22Rv1 (cell line): Measurements from ENCODE around the gene IMPG1.

Experiments
- H3K27ac ChIP-seq: fragments of 450-650 bp; 2 replicates; pipeline ENCODE4 v1.5.1; 2017
- CTCF ChIP-seq: fragments of 450-650 bp; IDR thresholded peaks from 2 replicates; pipeline ENCODE4 v1.5.1; 2017; ENCODE audit warnings: mild to moderate bottlenecking
- ZFX ChIP-seq: fragments of 450-650 bp; IDR thresholded peaks from 2 replicates; pipeline ENCODE4 v1.6.1; 2017; ENCODE audit warnings: antibody characterized with exemption, borderline replicate concordance

Gene IMPG1

DNA sequence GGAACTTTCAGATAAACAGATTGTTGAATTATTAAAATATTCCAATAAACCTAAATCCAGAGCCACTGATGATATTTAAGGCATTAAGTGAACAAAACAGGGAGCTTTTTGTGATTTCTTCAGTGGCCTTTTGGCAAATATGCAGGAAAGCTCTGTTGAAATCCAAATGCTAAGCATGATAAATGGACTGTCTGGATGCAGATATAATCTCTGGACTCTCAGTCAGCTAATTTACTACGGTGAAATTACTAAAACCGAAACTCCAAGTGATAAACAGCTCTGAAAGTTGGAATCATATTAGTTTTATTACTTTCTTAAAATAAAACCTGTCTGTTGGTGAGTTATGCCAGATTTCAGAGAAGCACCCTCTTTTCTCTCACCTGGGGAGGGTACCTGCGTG is 120.3 kb downstream of the IMPG1 start:
- TF ChIP-seq CTCF (no peak), ZFX (no peak)
- no peak overlapping the region for H3K27ac ChIP-seq

DNA sequence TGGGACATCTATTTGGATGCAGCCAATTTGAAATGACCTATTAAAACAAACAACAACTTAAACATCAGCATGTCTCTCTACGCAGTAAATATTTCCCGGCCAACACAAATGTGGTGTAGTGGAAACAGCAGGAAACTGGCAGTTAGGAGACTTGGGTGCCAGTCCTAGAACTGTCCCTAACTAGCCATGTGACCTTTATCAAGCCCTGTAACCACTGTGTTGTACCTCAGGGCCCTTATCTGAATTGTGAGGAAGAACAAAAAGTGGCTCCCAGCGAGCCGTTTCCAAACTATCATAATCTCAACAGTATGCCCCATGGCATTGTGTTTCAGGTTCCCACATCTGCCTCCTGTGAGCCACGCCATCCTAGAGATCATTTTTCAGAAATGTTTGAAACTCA is 124.5 kb downstream of the IMPG1 start:
- no peak overlapping the region for H3K27ac ChIP-seq

DNA sequence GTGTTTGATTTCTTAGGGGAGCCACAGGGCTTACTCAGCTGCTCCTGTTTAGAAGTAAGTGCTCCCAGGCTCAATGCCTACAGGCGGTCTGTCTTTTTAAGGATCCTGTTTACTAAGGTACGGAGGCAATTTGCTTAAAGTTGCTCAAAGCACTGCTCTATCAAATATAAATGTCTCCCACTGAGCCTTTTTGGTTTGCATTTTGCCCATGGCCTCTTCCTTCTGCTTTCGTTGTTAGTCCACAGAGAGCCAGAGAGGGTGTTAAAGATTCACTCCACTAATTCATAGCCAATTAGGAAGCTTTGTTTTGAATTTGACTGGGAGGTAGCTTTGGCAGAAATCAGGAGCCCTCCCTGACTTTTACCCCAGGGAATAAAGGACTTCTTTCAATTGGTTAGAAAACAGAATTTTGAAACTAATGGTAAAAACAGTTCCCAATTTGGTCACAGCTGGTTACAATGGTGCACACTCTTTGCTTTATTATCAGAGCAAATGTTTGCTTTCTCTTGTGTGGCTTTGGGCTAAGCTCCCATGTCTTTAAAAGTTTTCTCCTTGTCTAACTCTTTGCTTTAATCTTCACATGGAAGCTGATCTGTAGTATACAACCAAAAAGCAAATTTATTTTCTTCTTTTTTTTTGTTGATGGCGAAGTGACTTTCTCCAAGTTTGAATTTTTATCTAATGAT is 126.2 kb downstream of the IMPG1 start:
- no peak overlapping the region for H3K27ac ChIP-seq
- TF ChIP-seq CTCF, result no peak
- TF ChIP-seq ZFX, result no peak

More for the DNA sequence above, 124.5 kb downstream of the IMPG1 start:
- TF ChIP-seq ZFX, result no peak
- TF ChIP-seq CTCF, result no peak

DNA sequence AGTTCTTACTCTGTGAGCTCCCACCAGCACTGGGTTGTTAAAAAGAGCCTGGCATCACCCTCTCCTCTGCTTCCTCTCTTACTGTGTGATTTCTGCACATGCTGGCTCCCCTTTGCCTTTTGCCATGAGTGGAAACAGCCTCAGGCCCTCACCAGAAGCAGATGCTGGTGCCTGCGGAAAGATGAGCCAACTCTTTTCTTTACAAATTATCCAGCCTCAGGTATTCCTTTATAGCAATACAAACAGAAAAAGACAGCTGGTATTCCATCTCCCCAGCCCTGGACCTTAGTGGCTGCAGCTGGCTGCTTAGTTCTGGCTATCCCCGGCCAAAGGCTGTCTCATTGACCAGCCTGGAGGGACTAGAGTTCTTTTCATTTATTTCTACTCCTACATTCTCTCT is 129.1 kb downstream of the IMPG1 start:
- H3K27ac ChIP-seq, result no peak overlapping the region
- TF ChIP-seq ZFX, result no peak
- no peak for TF ChIP-seq CTCF

DNA sequence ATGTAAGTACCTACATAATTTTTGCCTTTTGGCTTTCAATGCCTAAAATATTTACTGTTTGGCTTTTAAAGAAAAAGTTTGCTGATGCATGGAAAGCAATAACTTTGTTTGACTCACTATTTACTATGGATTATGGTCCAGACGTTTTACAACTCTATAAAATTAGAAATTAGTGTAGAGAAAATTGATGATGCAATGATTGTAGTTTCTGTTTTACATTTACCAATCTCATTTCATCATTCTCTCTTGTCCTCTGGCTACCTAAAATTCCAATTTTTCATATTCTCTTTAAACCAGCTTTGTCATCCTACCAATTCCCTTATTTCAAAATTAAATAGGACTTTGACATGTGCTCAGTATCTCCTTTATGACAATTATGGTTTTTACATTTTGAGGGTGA is 131.0 kb downstream of the IMPG1 start:
- no peak for TF ChIP-seq CTCF
- no peak for TF ChIP-seq ZFX
- no peak overlapping the region for H3K27ac ChIP-seq

DNA sequence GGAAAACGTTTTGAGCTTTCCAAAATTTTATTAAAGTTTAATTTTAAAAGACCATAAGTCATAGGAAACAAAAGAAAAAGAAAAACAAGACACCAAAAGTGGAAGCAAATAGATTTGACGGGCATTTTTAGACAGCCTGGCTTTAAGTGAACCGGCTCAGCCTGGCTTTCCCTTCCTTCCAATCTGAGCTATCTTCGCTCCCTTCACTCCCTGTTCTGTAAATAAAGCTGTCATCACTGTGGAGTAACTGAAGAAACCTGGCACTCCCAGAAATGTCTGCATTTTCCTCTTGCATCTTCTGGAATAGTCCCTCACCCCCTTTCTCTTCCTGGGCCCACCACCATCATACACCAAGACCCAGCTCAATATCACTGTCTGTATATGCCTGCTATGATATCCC is 131.9 kb downstream of the IMPG1 start:
- TF ChIP-seq CTCF (no peak), ZFX (no peak)
- H3K27ac ChIP-seq, result no peak overlapping the region

DNA sequence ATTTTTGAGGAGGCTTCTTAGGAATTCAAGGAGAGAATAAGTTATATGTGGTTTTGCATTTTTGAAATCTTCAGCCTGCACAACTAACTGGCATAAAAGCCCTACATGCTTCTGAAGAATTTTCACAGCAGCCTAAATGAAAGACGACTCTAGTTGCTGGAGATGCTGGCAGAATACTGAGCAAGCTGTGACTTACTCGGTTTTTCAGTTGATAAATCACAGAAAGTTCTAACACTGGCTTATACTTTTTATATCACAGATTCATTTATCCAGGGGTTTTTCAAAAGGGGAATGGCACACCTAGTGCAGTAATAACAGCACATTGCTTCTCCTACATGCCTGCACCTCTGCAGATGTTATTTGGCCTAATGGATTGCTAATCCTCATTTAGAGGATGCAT is 134.6 kb downstream of the IMPG1 start:
- TF ChIP-seq ZFX (no peak), CTCF (no peak)
- no peak overlapping the region for H3K27ac ChIP-seq
